ENCODE results near the gene ABHD12B. TPM values are rescaled to one million over a fixed set of nuclear protein-coding genes. Genes with fewer than 3 reads are reported as not detected.
"Not testable (repeated sequence)": the region's sequence is repeated elsewhere in the genome, so short reads cannot be mapped to it uniquely, and the experiment has no call there.

ABHD12B gene
- polyA plus RNA-seq, 3 donors, result 0.81 to 1.3 (median 1.0) TPM

- DNase-seq (ENCODE audit: extremely low read depth in 1 of 11, low read depth in 9 of 11, low spot score in 4 of 11), result no peak
Measured at GRCh38 chr14:50928002-50928635, 56.3 kb downstream of the ABHD12B start.

- no peak for DNase-seq (ENCODE audit: extremely low read depth in 1 of 11, low read depth in 9 of 11, low spot score in 4 of 11)
Measured at GRCh38 chr14:50929506-50929905, 57.7 kb downstream of the ABHD12B start.

- no peak for DNase-seq (ENCODE audit: extremely low read depth in 1 of 11, low read depth in 9 of 11, low spot score in 4 of 11)
Measured at GRCh38 chr14:50931559-50931958, 59.7 kb downstream of the ABHD12B start.

- DNase-seq (ENCODE audit: extremely low read depth in 1 of 11, low read depth in 9 of 11, low spot score in 4 of 11), result no peak
Measured at GRCh38 chr14:50932156-50932555, 60.3 kb downstream of the ABHD12B start.

GRCh38 chr14:50932592-50933495 is 61.0 kb downstream of the ABHD12B start:
- DNase-seq (ENCODE audit: extremely low read depth in 1 of 11, low read depth in 9 of 11, low spot score in 4 of 11), result no peak

GRCh38 chr14:50935126-50936015 is 63.5 kb downstream of the ABHD12B start:
- DNase-seq (ENCODE audit: extremely low read depth in 1 of 11, low read depth in 9 of 11, low spot score in 4 of 11), result no peak

- DNase-seq (ENCODE audit: extremely low read depth in 1 of 11, low read depth in 9 of 11, low spot score in 4 of 11), result no peak
Measured at GRCh38 chr14:50936016-50936340, 64.1 kb downstream of the ABHD12B start.

- DNase-seq (ENCODE audit: extremely low read depth in 1 of 11, low read depth in 9 of 11, low spot score in 4 of 11), result no peak
Measured at GRCh38 chr14:50936882-50937281, 65.0 kb downstream of the ABHD12B start.

- DNase-seq (ENCODE audit: extremely low read depth in 1 of 11, low read depth in 9 of 11, low spot score in 4 of 11), result no peak
Measured at GRCh38 chr14:50937325-50937724, 65.5 kb downstream of the ABHD12B start.

- no peak for DNase-seq (ENCODE audit: extremely low read depth in 1 of 11, low read depth in 9 of 11, low spot score in 4 of 11)
Measured at GRCh38 chr14:50937800-50938199, 65.9 kb downstream of the ABHD12B start.

- DNase-seq (ENCODE audit: extremely low read depth in 1 of 11, low read depth in 9 of 11, low spot score in 4 of 11), result no peak
Measured at GRCh38 chr14:50941151-50941550, 69.3 kb downstream of the ABHD12B start.

GRCh38 chr14:50941638-50942037 is 69.8 kb downstream of the ABHD12B start:
- not testable (repeated sequence) for DNase-seq (ENCODE audit: extremely low read depth in 1 of 11, low read depth in 9 of 11, low spot score in 4 of 11)

GRCh38 chr14:50943261-50943942 is 71.5 kb downstream of the ABHD12B start:
- DNase-seq (ENCODE audit: extremely low read depth in 1 of 11, low read depth in 9 of 11, low spot score in 4 of 11), result no peak

- peak in 1 of 11 donors; percentile 39 for DNase-seq (ENCODE audit: extremely low read depth in 1 of 11, low read depth in 9 of 11, low spot score in 4 of 11)
Measured at GRCh38 chr14:50943943-50944646, 72.2 kb downstream of the ABHD12B start, which contains the start of gene PYGL. TSS of gene PYGL (minus strand) at chr14:50944483. CDS start at chr14:50944403, 80 bp downstream.

- DNase-seq (ENCODE audit: extremely low read depth in 1 of 11, low read depth in 9 of 11, low spot score in 4 of 11), result no peak
Measured at GRCh38 chr14:50944647-50945413, 73.0 kb downstream of the ABHD12B start.

GRCh38 chr14:50946234-50946935 is 74.5 kb downstream of the ABHD12B start:
- DNase-seq (ENCODE audit: extremely low read depth in 1 of 11, low read depth in 9 of 11, low spot score in 4 of 11), result no peak

- DNase-seq (ENCODE audit: extremely low read depth in 1 of 11, low read depth in 9 of 11, low spot score in 4 of 11), result no peak
Measured at GRCh38 chr14:50947446-50947845, 75.6 kb downstream of the ABHD12B start.
